Endothelial cell (in vitro differentiated cells): Measurements from ENCODE around the gene FAM83C. TPM values are rescaled to one million over a fixed set of nuclear protein-coding genes. Genes with fewer than 3 reads are reported as not detected.

Experiments
- DNase-seq: peaks from one replicate; pipeline ENCODE4 v3.0.0; 2021; ENCODE audit warnings: low spot score
- H3K27ac Mint-ChIP-seq: one replicate; pipeline ENCODE4 v1.8.0; 2021; ENCODE audit warnings: mixed read lengths, inconsistent platforms; ENCODE audit not compliant: unreplicated experiment
- H3K27me3 Mint-ChIP-seq: one replicate; pipeline ENCODE4 v1.8.0; 2021; ENCODE audit warnings: mild to moderate bottlenecking, moderate library complexity, mixed read lengths, inconsistent platforms; ENCODE audit not compliant: unreplicated experiment
- H3K36me3 Mint-ChIP-seq: one replicate; pipeline ENCODE4 v1.8.0; 2021; ENCODE audit warnings: mild to moderate bottlenecking, low read depth, mixed read lengths, inconsistent platforms; ENCODE audit not compliant: unreplicated experiment
- H3K4me1 Mint-ChIP-seq: one replicate; pipeline ENCODE4 v1.8.0; 2021; ENCODE audit warnings: mild to moderate bottlenecking, mixed read lengths, inconsistent platforms; ENCODE audit not compliant: unreplicated experiment
- H3K4me3 Mint-ChIP-seq: one replicate; pipeline ENCODE4 v1.8.0; 2021; ENCODE audit warnings: mild to moderate bottlenecking, mixed read lengths, inconsistent platforms; ENCODE audit not compliant: unreplicated experiment
- H3K9me3 Mint-ChIP-seq: one replicate; pipeline ENCODE4 v1.8.0; 2021; ENCODE audit warnings: mixed read lengths, inconsistent platforms; ENCODE audit not compliant: unreplicated experiment
- total RNA-seq: library from RNA; stranded (reverse); fragmentation: NEBNext Ultra II Directional; extraction: Animal tissue kit (Norgen Biotek cat#: 25700); gene quantifications from one replicate; pipeline ENCODE4 v1.2.1, GENCODE V29; 2021; ENCODE audit not compliant: unreplicated experiment
- TF ChIP-seq, protein P1 (sequence below): fragments of 200-600 bp; sonication (generic); IDR thresholded peaks from one replicate; pipeline ENCODE4 v1.5.0; 2021; ENCODE audit warnings: antibody characterized with exemption; ENCODE audit not compliant: unreplicated experiment

The FAM83C gene
- total RNA-seq, 1 donor from 2014 or later = not detected

DNA sequence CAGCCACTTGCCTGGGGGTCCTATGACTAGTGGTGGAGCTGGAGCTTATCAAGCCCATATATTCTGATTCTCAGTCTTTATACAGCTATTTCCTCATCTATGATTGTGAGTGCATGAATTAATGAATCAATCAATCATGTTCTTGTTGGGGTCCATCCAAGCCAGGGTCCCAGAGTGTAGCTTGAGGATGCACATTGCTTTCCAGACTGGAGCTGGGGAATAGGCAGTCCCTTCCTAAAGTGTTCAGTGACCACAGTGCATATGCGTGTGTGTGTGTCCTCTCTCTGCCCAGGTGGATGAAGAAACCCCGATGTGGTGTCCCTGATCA, 40.6 kb downstream of the FAM83C start:
- no peaks in the 10 kb centered on the region for H3K9me3 Mint-ChIP-seq
- peaks cover 6% of the 10 kb centered on the region for H3K36me3 Mint-ChIP-seq
- no peak overlapping the region for H3K4me3 Mint-ChIP-seq
- peaks cover 24% of the 10 kb centered on the region for H3K4me1 Mint-ChIP-seq
- peaks cover 3% of the 10 kb centered on the region for H3K27me3 Mint-ChIP-seq
- no peak for DNase-seq
- H3K27ac Mint-ChIP-seq = no peak overlapping the region
- TF ChIP-seq, protein P1, sequence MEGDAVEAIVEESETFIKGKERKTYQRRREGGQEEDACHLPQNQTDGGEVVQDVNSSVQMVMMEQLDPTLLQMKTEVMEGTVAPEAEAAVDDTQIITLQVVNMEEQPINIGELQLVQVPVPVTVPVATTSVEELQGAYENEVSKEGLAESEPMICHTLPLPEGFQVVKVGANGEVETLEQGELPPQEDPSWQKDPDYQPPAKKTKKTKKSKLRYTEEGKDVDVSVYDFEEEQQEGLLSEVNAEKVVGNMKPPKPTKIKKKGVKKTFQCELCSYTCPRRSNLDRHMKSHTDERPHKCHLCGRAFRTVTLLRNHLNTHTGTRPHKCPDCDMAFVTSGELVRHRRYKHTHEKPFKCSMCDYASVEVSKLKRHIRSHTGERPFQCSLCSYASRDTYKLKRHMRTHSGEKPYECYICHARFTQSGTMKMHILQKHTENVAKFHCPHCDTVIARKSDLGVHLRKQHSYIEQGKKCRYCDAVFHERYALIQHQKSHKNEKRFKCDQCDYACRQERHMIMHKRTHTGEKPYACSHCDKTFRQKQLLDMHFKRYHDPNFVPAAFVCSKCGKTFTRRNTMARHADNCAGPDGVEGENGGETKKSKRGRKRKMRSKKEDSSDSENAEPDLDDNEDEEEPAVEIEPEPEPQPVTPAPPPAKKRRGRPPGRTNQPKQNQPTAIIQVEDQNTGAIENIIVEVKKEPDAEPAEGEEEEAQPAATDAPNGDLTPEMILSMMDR = no peak

DNA sequence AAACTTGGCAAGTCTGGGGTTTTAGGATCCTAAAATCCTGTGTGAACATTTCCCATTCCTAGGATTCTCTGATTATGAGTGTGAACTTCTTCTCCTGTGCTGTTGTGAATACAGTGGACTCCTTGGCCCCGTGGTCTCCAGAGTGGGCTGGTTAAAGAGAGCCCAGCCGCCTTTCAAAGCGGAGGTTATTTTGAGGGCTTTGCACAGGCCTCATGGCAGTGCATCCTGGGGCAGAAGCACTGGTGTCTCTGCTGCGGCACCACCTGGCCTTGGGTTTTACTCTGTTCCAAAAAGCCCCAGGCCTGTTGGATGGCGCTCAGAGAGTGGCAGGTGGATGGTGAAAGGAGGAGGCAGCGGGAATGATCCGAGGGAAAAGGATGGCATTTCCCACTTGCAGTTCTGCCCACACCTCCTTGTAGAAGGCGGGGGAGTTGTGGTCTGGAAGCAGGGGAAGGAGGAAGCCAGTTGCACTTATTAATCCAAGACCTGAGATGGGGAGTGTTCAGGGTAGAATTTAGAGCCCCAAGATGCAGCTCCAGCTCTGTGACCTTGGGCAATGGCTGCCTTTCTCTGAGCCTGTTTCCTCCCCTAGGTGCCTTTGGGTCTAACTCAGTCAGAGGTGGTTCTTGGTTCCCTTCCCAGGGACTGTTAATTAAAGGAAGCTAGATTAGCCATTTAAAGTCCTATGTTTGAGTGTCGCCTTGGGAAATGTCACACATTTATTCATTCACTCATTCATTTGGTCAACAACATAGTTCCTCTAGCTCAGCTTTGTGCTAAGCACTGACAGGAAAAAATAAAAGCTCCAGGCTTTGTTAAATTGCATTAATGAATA, 43.4 kb downstream of the FAM83C start:
- Mint-ChIP-seq H3K9me3 (no peaks in the 10 kb centered on the region), H3K27ac (no peak overlapping the region), H3K4me1 (peaks cover 24% of the 10 kb centered on the region), H3K27me3 (peaks cover 3% of the 10 kb centered on the region), H3K36me3 (peaks cover 10% of the 10 kb centered on the region), H3K4me3 (no peak overlapping the region)
- TF ChIP-seq, protein P1 = no peak
- no peak for DNase-seq

DNA sequence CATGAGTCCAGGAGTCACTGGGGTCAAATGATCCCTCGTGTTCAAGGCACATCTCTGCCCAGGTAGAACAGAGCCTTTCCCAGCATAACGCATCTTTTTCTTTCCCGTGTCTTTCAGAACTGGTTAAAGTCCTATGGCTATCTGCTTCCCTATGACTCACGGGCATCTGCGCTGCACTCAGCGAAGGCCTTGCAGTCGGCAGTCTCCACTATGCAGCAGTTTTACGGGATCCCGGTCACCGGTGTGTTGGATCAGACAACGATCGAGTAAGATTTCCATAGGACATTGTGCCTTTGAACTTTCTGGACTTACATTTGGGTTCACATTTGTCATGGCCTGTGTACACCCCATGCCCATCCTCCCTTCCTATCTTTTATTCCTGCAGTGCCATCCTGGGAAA, 45.5 kb downstream of the FAM83C start:
- Mint-ChIP-seq H3K27ac (no peak overlapping the region), H3K4me1 (peaks cover 17% of the 10 kb centered on the region), H3K9me3 (no peaks in the 10 kb centered on the region)

DNA sequence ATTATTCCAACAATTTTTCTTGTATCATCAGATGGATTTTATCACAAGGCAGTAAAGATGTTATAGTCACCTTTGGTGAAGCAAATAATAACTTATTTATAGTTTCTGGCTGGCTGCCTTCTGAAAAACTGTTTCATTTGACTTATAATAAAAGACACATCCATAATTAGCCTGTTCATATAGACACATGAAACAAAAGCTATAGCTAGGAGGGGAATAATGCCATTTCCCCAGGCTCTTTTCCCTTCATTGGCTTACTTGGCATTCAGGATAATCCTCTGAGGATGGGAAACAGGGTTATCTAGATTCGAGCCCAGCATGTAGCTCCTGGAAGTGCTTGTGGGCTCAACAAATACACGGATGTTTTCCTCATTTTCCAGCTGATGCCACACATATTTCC, 48.2 kb downstream of the FAM83C start:
- Mint-ChIP-seq H3K4me3 (no peak overlapping the region), H3K4me1 (peaks cover 21% of the 10 kb centered on the region), H3K27ac (no peak overlapping the region), H3K9me3 (no peaks in the 10 kb centered on the region), H3K36me3 (peaks cover 10% of the 10 kb centered on the region), H3K27me3 (peaks cover 9% of the 10 kb centered on the region)
- TF ChIP-seq, protein P1 = no peak
- no peak for DNase-seq

More for the DNA sequence above, 45.5 kb downstream of the FAM83C start:
- Mint-ChIP-seq H3K36me3 (peaks cover 10% of the 10 kb centered on the region), H3K27me3 (peaks cover 3% of the 10 kb centered on the region), H3K4me3 (no peak overlapping the region)
- DNase-seq = no peak
- TF ChIP-seq, protein P1 = no peak

DNA sequence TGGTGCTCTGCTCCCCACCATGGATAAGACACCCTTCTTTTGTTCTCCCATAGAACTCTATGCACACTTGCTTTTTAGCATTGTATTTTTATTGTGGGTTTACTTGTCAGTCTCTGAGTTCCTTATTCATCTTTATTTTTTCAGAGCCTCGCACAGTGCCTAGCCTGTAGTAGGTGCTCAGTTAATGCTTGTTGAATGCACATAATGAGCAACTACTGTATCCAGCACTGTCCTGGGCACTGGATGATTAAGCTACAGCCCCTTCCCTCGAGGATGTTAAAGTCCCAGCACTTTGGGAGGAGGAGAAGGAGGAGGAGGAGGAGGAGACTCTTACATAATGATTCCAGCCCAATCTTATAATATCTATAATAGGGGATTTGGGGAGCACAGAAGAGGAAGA, 48.9 kb downstream of the FAM83C start:
- Mint-ChIP-seq H3K27me3 (peaks cover 9% of the 10 kb centered on the region), H3K4me3 (no peak overlapping the region), H3K36me3 (peaks cover 10% of the 10 kb centered on the region), H3K4me1 (peaks cover 22% of the 10 kb centered on the region), H3K27ac (no peak overlapping the region), H3K9me3 (no peaks in the 10 kb centered on the region)
- no peak for DNase-seq
- TF ChIP-seq, protein P1 = no peak
